H9 (cell line): ENCODE data around the gene EPB41L4B. TPM values are rescaled to one million over a fixed set of nuclear protein-coding genes. Genes with fewer than 3 reads are reported as not detected.

Experiments used
- DNase-seq: peaks from one replicate; pipeline ENCODE4 v3.0.0-alpha.2; 2017
- H2AFZ ChIP-seq: one replicate; pipeline ENCODE4 v1.6.1; 2013; ENCODE audit warnings: mild to moderate bottlenecking, low read length, control low read depth, moderate library complexity
- H2AK5ac ChIP-seq: 2 replicates; pipeline ENCODE4 v1.6.1; 2013; ENCODE audit warnings: low read length, control low read depth, mixed read lengths; ENCODE audit not compliant: insufficient read length
- H2BK120ac ChIP-seq: one replicate; pipeline ENCODE4 v1.6.1; 2013; ENCODE audit warnings: low read depth, mild to moderate bottlenecking, low read length, control low read depth, inconsistent platforms; ENCODE audit not compliant: poor library complexity, severe bottlenecking
- H2BK12ac ChIP-seq: 2 replicates; pipeline ENCODE4 v1.6.1; 2013; ENCODE audit warnings: low read length, control low read depth, mixed read lengths, low read depth; ENCODE audit not compliant: insufficient read length
- H2BK15ac ChIP-seq: 2 replicates; pipeline ENCODE4 v1.6.1; 2013; ENCODE audit warnings: low read depth, low read length, control low read depth
- H2BK20ac ChIP-seq: one replicate; pipeline ENCODE4 v1.6.1; 2013; ENCODE audit warnings: low read depth, mild to moderate bottlenecking, low read length, control low read depth, inconsistent platforms; ENCODE audit not compliant: poor library complexity, severe bottlenecking
- H2BK5ac ChIP-seq: 2 replicates; pipeline ENCODE4 v1.6.1; 2013; ENCODE audit warnings: low read length, control low read depth, mixed read lengths; ENCODE audit not compliant: insufficient read length
- H3K14ac ChIP-seq: 2 replicates; pipeline ENCODE4 v1.6.1; 2013; ENCODE audit warnings: low read length, control low read depth; ENCODE audit not compliant: insufficient read depth
- H3K18ac ChIP-seq: 2 replicates; pipeline ENCODE4 v1.6.1; 2013; ENCODE audit warnings: low read depth, mild to moderate bottlenecking, mixed read lengths, low read length, control low read depth; ENCODE audit not compliant: insufficient read length
- H3K23ac ChIP-seq: 2 replicates; pipeline ENCODE4 v1.6.1; 2013; ENCODE audit warnings: low read length, control low read depth, mixed read lengths, low read depth; ENCODE audit not compliant: insufficient read length
- H3K23me2 ChIP-seq: 2 replicates; pipeline ENCODE4 v1.6.1; 2013; ENCODE audit warnings: low read depth, mild to moderate bottlenecking, mixed read lengths, low read length, control low read depth; ENCODE audit not compliant: insufficient read length, poor library complexity, severe bottlenecking
- H3K27ac ChIP-seq: 2 replicates; pipeline ENCODE4 v1.5.1; 2013; ENCODE audit warnings: low read length, control low read depth, mixed read lengths, low read depth; ENCODE audit not compliant: insufficient read length
- H3K27me3 ChIP-seq: 2 replicates; pipeline ENCODE4 v1.6.1; 2013; ENCODE audit warnings: low read length, control low read depth, inconsistent platforms; ENCODE audit not compliant: insufficient read depth
- H3K4ac ChIP-seq: 2 replicates; pipeline ENCODE4 v1.6.1; 2013; ENCODE audit warnings: low read depth, mild to moderate bottlenecking, control low read depth, inconsistent platforms, low read length, moderate library complexity
- H3K4me1 ChIP-seq: 2 replicates; pipeline ENCODE4 v1.6.1; 2013; ENCODE audit warnings: low read length, control low read depth, inconsistent platforms; ENCODE audit not compliant: insufficient read depth
- H3K4me2 ChIP-seq: 2 replicates; pipeline ENCODE4 v1.6.1; 2013; ENCODE audit warnings: low read length, control low read depth, mixed read lengths; ENCODE audit not compliant: insufficient read length, insufficient read depth
- H3K56ac ChIP-seq: 2 replicates; pipeline ENCODE4 v1.6.1; 2013; ENCODE audit warnings: low read depth, mild to moderate bottlenecking, mixed read lengths, low read length, control low read depth; ENCODE audit not compliant: insufficient read length
- H3K79me1 ChIP-seq: 2 replicates; pipeline ENCODE4 v1.6.1; 2013; ENCODE audit warnings: low read depth, mild to moderate bottlenecking, moderate library complexity, low read length, control low read depth, inconsistent platforms; ENCODE audit not compliant: insufficient read depth, poor library complexity, severe bottlenecking
- H3K79me2 ChIP-seq: 2 replicates; pipeline ENCODE4 v1.6.1; 2013; ENCODE audit warnings: low read length, control low read depth, inconsistent platforms; ENCODE audit not compliant: insufficient read depth
- H3K9ac ChIP-seq: 2 replicates; pipeline ENCODE4 v1.6.1; 2013; ENCODE audit warnings: low read length, control low read depth, mixed read lengths; ENCODE audit not compliant: insufficient read length; ENCODE audit errors: extremely low read depth
- H3K9me3 ChIP-seq: one replicate; pipeline ENCODE4 v1.6.1; 2013; ENCODE audit warnings: low read depth, low read length, inconsistent platforms; ENCODE audit not compliant: control insufficient read depth
- H3T11ph ChIP-seq: one replicate; pipeline ENCODE4 v1.6.1; 2013; ENCODE audit warnings: mild to moderate bottlenecking, low read length, control low read depth, inconsistent platforms
- H4K20me1 ChIP-seq: one replicate; pipeline ENCODE4 v1.6.1; 2013; ENCODE audit not compliant: control insufficient read depth, insufficient read length, insufficient read depth
- H4K5ac ChIP-seq: 2 replicates; pipeline ENCODE4 v1.6.1; 2013; ENCODE audit warnings: low read depth, mild to moderate bottlenecking, mixed read lengths, low read length, control low read depth; ENCODE audit not compliant: insufficient read length
- H4K8ac ChIP-seq: replicated peaks from 2 replicates; pipeline ENCODE4 v1.6.1; 2013; ENCODE audit warnings: low read length, control low read depth, mixed read lengths, low read depth; ENCODE audit not compliant: insufficient read length
- H4K91ac ChIP-seq: 2 replicates; pipeline ENCODE4 v1.6.1; 2013; ENCODE audit warnings: low read depth, mild to moderate bottlenecking, moderate library complexity, mixed read lengths, low read length, control low read depth; ENCODE audit not compliant: insufficient read length
- H3K27ac Mint-ChIP-seq, 3 experiments: 2 replicates in 2 of 3; 3 replicates in 1 of 3; pipeline ENCODE4 v1.8.0; 2020 to 2021; ENCODE audit warnings: mixed read lengths in 3 of 3, mild to moderate bottlenecking in 1 of 3, moderate library complexity in 1 of 3
- H3K27me3 Mint-ChIP-seq: 2 replicates; pipeline ENCODE4 v1.8.0; 2021; ENCODE audit warnings: low read depth, mild to moderate bottlenecking, moderate library complexity, mixed read lengths
- H3K36me3 Mint-ChIP-seq, 3 experiments: 2 replicates in 2 of 3; 3 replicates in 1 of 3; pipeline ENCODE4 v1.8.0; 2020 to 2021; ENCODE audit warnings: low read depth in 3 of 3, mixed read lengths in 3 of 3; ENCODE audit not compliant: insufficient read depth in 1 of 3
- H3K4me1 Mint-ChIP-seq, 2 experiments: 2 replicates each; pipeline ENCODE4 v1.8.0; 2020; ENCODE audit warnings: mixed read lengths in 2 of 2
- H3K4me3 Mint-ChIP-seq, 2 experiments: 2 replicates in 1 of 2; 3 replicates in 1 of 2; pipeline ENCODE4 v1.8.0; 2020 to 2021; ENCODE audit warnings: mild to moderate bottlenecking in 2 of 2, mixed read lengths in 2 of 2, moderate library complexity in 1 of 2
- H3K9me3 Mint-ChIP-seq, 2 experiments: 2 replicates in 1 of 2; 3 replicates in 1 of 2; pipeline ENCODE4 v1.8.0; 2020; ENCODE audit warnings: mild to moderate bottlenecking in 2 of 2, mixed read lengths in 2 of 2, moderate library complexity in 1 of 2
- WGBS: extraction: QIAGEN DNeasy Blood & Tissue Kit; methylation state at CpG from one replicate; pipeline ENCODE4 v1.1.7; 2013; ENCODE audit warnings: missing lambda C conversion rate, low lambda C conversion rate, mixed read lengths; ENCODE audit not compliant: insufficient read length; ENCODE audit errors: extremely low coverage; 5-methylcytosine and 5-hydroxymethylcytosine counted together
- total RNA-seq: library from RNA; stranded (reverse); gene quantifications from 2 replicates; pipeline ENCODE4 v1.2.1, GENCODE V29; 2021
- TF ChIP-seq, protein P1 (sequence below): fragments of 200-600 bp; sonication (generic); conservative IDR thresholded peaks from 3 replicates; pipeline ENCODE4 v1.8.0; 2021; ENCODE audit warnings: antibody characterized with exemption, mild to moderate bottlenecking

The EPB41L4B gene
- total RNA-seq, 1 experiment from 2014 or later: 18.9 TPM

DNA sequence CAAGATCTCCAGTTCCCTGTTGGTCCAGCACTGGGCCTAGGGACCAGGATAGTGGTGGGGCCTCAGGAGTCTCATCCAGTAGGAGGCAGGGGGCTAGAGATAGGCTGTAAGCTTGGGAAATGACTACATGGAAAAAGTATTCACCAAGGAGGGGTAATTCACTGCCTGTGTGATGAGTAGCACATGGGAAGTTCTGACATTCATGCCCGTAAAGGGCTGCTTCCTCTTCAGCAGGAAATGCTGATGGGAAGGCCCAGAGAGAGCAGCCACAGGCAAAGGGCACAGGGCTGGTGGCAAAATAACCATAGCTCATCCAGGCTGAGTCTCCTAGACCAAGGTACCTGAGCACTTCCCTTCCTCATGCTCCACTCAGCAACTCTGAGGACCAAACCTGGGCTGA lies 130.7 kb downstream of the EPB41L4B start:
- H3K27me3 ChIP-seq: no peaks in the 10 kb centered on the region
- H3K56ac ChIP-seq: no peak overlapping the region
- H3K4ac ChIP-seq: no peak overlapping the region
- no peak overlapping the region for H3K4me2 ChIP-seq
- no peaks in the 10 kb centered on the region for H3K79me2 ChIP-seq
- no peaks in the 10 kb centered on the region for H3K79me1 ChIP-seq
- no peak overlapping the region for H2BK15ac ChIP-seq
- no peak for DNase-seq
- H4K8ac ChIP-seq: no peak overlapping the region
- no peak overlapping the region for H2BK5ac ChIP-seq
- H3K27me3 Mint-ChIP-seq: peaks cover 5% of the 10 kb centered on the region
- H3K4me3 Mint-ChIP-seq: no peak overlapping the region
- no peak overlapping the region for H2BK120ac ChIP-seq
- no peak overlapping the region for H2AFZ ChIP-seq
- H4K91ac ChIP-seq: no peak overlapping the region
- no peaks in the 10 kb centered on the region for H3K23me2 ChIP-seq
- H3K27ac ChIP-seq: no peak overlapping the region
- H3K4me1 ChIP-seq: no peaks in the 10 kb centered on the region
- no peak overlapping the region for H3K23ac ChIP-seq
- no peak overlapping the region for H3K27ac Mint-ChIP-seq
- H3K36me3 Mint-ChIP-seq: no peaks in the 10 kb centered on the region
- H3K18ac ChIP-seq: no peak overlapping the region
- TF ChIP-seq, protein P1, sequence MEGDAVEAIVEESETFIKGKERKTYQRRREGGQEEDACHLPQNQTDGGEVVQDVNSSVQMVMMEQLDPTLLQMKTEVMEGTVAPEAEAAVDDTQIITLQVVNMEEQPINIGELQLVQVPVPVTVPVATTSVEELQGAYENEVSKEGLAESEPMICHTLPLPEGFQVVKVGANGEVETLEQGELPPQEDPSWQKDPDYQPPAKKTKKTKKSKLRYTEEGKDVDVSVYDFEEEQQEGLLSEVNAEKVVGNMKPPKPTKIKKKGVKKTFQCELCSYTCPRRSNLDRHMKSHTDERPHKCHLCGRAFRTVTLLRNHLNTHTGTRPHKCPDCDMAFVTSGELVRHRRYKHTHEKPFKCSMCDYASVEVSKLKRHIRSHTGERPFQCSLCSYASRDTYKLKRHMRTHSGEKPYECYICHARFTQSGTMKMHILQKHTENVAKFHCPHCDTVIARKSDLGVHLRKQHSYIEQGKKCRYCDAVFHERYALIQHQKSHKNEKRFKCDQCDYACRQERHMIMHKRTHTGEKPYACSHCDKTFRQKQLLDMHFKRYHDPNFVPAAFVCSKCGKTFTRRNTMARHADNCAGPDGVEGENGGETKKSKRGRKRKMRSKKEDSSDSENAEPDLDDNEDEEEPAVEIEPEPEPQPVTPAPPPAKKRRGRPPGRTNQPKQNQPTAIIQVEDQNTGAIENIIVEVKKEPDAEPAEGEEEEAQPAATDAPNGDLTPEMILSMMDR: no peak
- H3K9me3 ChIP-seq: no peaks in the 10 kb centered on the region
- H2BK12ac ChIP-seq: no peak overlapping the region
- H3K14ac ChIP-seq: no peak overlapping the region
- no CpG with 5 or more reads among the region's 1 CpG for WGBS
- H3K9me3 Mint-ChIP-seq: no peaks in the 10 kb centered on the region; a peak in 1 of 5 replicates
- no peaks in the 10 kb centered on the region for H4K20me1 ChIP-seq
- H3K4me1 Mint-ChIP-seq: peaks cover 6 to 7% of the 10 kb centered on the region in 2 experiments; a peak in 3 of 4 replicates
- H3T11ph ChIP-seq: no peak overlapping the region
- H4K5ac ChIP-seq: no peak overlapping the region
- H2BK20ac ChIP-seq: no peak overlapping the region
- no peak overlapping the region for H3K9ac ChIP-seq
- H2AK5ac ChIP-seq: no peak overlapping the region
